ENCODE measurements around the gene ZNF532.
"Not testable (repeated sequence)": the region's sequence is repeated elsewhere in the genome, so short reads cannot be mapped to it uniquely, and the experiment has no call there.

Gene ZNF532

DNA sequence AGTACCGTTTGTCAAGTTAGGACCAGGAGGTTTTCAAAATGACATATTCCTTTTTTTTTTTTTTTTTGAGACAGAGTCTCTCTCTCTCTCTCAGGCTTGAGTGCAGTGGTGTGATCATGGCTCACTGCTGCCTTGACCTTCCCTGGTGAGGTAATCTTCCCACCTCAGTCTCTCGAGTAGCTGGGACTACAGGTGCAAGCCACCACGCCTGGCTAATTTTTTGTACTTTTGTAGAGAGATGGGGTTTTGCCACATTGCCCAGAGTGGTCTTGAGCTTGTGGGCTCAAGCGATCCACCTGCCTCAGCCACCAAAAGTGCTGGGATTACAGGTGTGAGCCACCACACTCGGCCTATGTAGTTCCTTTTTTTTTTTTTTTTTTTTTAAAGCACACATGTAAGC is 147.1 kb downstream of the ZNF532 start:
- DNase-seq = no peak

DNA sequence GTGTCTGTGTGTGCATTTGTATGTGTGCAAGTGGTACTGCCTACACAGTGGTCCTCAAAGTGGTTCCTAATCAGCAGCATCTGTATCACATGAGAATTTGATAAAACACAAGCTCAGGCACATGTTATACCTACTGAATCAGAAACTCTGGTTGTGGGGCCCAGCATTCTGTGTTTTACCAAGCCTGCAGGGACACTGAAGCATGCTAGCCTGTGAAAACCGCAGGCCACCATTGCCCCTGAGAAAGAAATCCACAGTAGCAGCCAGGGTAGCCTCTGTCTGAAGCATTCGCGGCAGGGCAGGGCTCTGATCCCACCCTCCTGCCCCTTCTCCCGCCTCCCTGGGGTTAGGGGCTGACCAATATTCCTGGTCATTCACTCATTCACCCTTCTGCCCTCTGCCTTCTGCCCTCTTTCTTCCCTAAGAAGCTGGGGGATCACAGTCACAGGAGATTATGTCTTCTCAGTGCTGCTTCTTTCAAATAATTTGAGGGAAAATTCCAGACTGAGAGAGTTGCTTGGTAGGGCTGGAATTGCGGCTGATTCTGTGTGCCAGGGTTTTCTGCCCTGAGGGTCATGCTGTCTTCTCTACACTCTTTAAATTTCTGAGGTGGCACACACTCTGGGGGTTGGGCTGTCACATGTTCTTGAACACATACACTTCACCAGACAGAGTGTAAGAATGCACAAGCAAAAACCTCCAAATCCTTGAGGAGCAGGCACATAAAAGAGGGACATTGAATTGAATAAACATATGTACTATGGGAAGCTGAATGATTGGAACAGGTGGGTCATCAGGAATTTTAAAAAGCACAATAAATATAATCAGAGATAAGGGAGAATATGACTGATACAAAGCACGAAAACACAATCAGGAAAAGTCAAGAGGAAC is 148.4 kb downstream of the ZNF532 start:
- no peak for DNase-seq

DNA sequence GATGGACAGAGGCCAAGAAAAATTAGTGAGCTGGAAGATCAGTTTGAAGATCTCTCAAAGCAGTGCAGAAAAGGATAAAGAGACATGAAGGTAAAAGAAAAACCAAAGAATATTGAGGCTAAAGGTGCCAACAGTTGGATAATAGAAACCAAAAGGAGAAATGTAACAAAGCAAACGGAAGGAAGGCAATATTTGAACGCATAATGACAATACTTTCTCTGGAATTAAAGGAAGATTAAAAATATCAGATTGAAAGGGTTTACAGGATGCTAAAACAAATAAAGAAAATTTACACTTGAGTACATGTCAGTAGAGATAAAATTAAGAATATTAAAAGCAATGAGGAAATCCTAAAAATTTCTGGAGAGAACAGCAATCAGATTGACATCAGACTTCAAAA is 149.1 kb downstream of the ZNF532 start:
- DNase-seq = no peak

DNA sequence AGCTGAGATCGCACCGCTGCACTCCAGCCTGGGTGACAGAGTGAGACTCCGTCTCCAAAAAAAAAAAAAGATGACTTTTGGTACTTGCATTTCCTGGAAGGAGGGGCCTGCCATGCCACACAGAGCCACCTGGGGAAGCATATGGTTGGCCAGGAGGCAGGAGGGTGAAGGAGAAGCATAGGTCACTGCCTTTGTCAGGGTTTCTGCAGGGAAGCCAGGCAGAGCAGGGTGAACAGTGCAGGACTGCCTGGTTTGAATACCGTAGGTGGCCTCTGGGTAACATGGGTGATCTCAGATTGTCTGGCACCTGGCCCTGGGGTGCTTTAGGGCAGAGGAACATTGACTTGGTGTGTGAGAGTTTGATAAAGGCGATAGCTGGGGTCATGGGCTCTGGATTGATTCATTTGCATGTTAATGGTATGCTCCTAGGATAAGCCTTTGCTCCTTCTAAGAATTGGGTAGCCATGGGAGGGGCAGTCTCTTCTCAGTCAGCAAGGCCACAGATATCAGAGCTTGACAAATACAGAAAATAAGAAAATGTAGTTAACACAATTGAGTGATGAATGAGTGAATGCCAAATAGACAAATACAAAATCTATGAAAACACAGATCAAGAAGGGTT is 151.0 kb downstream of the ZNF532 start:
- DNase-seq = no peak

DNA sequence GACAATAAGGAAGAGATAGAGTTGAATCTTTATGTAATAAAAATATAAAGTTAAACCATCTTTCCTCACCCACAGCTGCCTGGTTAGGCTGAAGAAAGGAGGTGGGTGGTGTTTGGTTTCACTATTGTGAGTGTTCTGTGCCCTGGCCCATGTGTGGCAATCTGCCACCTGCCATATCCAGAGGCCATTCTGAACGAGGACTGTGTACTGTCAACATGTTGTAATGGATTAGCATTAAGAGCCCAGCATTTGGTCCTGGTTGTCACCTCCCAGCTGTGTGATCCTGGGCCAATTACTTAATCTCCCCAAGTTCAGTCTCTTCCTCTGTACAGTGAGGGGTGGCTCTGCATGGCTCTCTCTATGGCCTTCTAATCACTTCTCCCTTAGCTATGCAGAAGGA is 156.8 kb downstream of the ZNF532 start:
- DNase-seq = no peak

DNA sequence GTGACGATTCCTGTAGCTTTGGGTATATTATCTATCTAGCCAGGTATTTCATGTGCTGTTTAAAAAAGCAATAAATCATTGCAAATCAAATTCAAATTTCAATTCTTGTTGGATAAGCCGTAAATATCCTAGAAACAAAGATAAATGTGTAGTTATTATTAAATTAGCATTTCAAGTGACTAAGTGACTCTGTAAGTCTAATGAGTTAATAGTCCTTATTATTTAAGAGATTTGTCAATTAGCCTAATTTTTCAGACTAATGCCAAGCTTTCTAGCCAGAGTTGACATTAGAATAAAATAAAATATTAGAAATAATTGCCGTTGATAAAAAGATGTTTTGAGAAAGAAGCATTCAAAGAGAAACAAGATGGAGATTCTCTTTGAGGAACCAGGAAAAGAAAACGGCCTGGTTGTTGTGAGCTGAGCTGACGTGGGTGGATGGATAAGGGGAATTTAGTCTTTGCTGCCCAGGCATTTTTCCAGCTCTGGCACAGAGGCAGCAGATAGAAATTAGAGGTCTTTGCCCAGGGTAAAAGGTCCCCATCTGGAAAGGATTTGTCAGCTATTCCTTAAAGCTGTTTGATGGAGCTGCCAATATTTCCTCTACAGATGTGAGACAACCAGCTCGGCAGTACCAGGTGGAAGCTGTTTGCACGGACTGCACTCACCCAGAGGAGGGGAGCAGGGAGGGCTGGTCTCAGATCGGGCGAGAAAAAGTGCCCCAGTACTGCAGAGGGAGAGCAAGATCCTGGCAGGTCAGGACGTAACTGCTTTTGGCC is 157.7 kb downstream of the ZNF532 start:
- DNase-seq = no peak

DNA sequence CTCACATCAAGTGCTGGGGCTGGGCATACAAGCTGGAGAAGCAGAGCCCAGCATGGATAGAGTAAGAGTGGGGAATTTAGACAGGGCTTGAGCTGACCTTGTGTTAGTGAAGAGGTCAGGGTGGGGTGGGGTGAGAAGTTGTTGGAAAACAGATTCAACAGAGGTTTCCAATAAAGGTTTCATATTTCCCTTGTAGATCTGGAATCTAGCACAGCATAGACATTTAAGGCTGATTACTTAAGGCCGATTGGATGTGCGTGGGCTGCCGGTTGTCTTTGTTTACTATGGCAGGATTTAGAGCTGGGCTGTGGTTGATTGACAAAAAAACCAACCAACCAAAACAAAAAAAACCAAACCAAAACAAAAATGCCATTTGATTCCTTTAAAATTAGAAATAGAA is 160.2 kb downstream of the ZNF532 start:
- no peak for DNase-seq

DNA sequence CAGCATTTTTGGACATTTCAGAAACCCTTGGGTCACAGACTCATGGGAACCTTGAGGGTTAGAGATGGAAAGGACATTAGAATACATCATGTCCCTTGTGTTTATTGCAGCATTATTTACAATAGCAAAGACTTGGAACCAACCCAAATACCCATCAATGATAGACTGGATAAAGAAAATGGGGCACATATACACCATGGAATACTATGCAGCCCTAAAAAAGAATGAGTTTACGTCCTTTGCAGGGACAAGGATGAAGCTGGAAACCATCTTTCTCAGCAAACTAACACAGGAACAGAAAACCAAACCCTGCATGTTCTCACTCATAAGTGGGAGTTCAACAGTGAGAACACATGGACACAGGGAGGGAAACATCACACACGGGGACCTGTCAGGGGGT is 160.9 kb downstream of the ZNF532 start:
- not testable (repeated sequence) for DNase-seq

DNA sequence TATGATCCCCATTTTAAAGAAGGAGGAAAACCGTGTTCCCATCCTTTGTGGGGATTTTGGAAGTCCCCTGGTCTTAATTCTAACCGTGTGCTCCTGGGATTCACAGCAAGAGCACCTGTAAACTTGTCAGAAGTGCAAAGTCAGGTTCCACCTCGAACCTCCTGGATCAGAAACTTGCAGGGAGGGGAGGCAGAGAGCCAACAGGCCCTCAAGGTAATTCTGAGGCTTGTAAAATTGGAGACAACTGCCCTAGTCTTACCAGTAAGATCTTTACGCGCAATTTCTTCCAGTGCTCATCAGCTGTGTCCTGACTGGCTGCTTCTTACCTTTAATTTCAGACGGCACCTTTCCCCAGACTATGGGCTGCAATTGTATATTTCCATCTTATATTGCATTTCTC is 161.7 kb downstream of the ZNF532 start:
- DNase-seq = no peak

DNA sequence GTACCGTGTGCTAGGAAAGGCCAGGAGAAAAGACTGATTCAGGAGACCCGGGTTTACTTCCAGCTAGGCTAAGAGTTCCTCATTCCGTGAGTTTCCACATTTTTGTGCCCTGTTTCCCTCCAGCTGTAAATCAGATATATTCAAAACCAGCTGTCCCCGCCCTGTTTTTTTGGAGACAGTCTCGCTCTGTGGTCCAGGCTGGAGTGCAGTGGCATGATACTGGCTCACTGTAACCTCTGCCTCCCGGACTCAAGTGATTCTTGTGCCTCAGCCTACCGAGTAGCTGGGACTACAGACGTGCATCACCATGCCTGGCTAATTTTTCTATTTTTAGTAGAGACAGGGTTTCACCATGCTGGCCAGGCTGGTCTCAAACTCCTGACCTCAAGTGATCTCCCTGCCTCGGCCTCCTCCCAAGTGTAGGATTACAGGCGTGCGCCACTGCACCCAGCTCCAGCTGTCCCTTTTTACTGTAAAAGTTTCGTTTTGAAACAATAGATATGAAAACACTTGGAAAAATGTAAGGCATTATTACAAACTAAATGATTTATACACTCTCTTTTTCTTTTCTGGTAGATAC is 162.2 kb downstream of the ZNF532 start:
- DNase-seq = no peak

DNA sequence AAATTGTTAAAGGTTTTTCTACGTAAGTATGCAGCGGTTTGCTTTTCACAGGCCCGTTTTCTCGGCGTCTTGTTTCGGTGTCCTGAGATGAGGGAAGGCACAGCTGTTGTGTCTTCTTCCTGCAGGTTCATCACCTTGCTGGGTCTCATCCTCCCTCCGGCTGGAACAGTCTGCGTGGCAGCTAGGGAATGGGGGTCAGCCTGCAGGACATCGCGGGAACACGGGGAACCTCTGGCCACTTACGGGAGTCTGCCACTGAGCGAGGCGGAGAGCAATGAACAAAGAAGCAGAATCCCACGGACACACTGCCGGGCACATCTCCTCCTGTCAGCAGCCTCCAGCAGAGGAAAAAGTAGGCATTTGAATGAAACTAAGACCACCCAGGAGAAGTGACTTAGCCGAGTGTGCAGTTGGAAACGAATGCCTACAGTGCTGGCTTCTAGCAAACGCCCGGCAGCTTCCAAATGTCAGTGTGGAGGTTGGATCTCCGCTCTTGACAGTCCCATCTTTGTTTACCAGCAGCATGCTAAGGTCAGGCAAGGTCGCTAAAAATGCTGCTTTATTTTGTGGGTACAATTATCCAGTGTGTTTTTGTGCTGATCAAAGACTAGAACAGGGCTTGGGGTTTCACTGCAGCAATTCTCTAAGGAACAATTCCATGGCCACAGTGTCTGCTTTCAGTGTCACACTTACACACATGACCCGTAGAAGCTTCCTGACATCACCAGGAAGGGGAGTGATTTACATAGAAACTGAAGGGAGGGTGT is 165.2 kb downstream of the ZNF532 start:
- DNase-seq = no peak

DNA sequence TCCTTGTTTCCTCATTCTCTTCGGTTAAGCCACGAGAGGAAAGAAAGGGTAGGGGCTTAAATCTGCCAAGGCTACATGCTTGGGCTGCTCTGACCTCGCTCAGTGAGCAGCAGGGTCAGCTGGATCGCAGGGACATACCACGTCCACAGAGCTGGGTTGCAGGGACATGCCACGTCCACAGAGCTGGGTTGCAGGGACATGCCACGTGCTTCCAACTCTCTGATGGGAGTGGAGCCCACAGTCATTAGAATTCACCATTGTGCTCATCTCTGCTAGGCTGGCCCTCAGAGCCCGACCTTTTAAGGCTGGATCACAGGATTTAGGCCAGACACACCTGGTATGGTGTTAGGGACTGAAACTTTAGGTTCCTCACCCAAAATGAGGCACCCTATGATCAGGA is 167.6 kb downstream of the ZNF532 start:
- no peak for DNase-seq

DNA sequence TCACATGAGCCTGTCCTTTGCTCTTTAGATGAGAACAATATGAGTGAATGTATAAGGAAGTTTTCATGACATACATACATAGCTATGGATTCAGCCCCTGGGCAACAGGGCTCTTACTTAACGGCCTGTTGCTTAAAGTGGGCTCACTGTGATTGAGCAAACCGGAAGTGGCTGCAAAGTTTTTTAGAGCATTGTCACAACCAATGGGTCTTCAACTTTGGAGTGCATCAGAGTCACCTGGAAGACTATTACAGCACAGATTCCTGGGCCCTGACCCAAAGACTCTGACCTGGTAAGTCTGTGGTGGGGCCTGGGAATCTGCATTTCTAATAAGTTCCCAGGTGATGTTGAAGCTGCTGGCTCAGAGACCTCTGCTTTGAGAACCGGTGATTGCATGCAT is 168.7 kb downstream of the ZNF532 start:
- DNase-seq = no peak

DNA sequence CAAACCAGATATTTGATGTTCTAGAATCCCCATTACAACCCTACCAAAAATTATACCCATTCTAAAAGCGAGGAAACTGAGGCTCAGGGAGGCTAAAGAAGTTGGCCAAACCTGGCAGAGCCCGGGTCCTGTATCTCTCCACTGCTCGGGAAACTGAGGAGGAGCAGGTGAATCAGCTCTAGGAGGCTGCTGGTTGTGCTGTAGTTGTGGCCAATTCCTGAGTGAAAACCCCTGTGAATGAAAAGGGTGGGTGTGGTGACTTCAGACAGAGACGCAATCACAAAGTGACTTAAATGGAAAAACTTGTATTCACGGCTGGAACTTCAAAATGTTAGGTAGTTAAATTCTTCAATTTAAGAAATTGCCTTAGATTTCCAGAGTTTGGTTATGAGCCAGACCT is 169.3 kb downstream of the ZNF532 start:
- DNase-seq = no peak

DNA sequence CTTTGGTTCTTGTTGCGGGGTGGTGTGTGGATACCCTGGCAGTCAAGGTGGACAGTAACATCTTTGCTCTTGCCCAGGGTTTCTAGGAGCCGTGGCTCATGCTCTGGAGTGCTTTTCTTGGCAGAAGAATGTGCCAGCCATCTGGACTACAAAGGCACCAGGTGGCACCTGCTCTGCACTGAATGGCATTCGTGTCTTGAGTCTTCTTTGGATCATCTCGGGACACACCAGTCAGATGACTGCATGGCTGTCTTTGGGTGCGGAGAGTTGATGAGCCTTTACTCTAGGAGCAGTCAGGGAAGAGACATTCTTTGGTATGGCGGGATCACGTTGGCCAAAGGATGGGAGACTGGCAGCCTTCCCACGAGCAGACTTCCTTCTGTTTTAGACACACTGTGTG is 170.9 kb downstream of the ZNF532 start:
- DNase-seq = no peak

Measured in GF-D8 (cell line).